GM18861 (cell line): Measurements from ENCODE around the gene TOMM20.

Experiments used
- ATAC-seq: cut with Tn5 transposase; IDR thresholded peaks from one replicate; pipeline ENCODE4 v1.9.1; 2021; ENCODE audit not compliant: unreplicated experiment

Gene TOMM20

GRCh38 chr1:235136111-235136510, 7.5 kb upstream of the TOMM20 start:
- no peak for ATAC-seq

DNA sequence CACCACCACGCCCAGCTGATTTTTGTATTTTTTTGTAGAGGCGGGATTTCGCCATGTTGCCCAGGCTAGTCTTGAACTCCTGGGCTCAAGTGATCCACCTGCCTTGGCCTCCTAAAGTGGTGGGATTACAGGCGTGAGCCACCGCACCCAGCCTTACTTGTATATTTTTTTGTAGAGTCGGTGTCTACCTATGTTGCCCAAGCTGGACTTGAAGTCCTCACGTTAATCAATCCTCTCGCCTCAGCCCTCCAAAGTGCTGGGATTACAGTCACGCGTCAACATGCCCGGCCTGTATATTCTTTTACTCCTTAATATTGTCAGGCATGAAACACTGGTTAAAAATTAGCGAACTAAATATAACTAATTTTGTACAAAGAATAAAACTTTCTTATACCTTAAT, 5.5 kb upstream of the TOMM20 start:
- ATAC-seq = no peak

GRCh38 chr1:235133086-235133485, 4.4 kb upstream of the TOMM20 start:
- ATAC-seq = no peak

- ATAC-seq = no peak
These were observed 3.3 kb upstream of the TOMM20 start for GRCh38 chr1:235131961-235132360.

DNA sequence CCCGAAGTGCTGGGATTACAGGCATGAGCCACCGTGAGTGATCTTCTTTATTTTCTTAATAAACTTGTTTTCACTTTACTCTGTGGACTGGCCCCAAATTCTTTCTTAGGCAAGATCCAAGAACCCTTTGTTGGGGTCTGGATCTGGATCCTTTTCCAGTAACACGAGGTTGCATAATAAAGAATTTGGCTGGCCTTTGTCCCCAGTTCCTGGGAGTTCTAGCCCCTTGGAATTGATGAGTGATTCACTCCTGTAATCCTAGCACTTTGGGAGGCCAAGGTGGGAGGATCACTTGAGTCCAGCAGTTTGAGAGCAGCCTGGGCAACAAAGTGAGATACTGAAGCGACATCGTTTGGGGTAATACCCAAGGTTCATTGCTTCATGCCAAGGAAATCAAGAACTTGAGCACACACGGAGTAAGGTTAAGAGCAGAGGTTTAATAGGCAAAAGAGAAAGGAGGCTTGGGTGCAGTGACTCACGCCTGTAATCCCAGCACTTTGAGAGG, 2.2 kb upstream of the TOMM20 start:
- ATAC-seq = no peak

DNA sequence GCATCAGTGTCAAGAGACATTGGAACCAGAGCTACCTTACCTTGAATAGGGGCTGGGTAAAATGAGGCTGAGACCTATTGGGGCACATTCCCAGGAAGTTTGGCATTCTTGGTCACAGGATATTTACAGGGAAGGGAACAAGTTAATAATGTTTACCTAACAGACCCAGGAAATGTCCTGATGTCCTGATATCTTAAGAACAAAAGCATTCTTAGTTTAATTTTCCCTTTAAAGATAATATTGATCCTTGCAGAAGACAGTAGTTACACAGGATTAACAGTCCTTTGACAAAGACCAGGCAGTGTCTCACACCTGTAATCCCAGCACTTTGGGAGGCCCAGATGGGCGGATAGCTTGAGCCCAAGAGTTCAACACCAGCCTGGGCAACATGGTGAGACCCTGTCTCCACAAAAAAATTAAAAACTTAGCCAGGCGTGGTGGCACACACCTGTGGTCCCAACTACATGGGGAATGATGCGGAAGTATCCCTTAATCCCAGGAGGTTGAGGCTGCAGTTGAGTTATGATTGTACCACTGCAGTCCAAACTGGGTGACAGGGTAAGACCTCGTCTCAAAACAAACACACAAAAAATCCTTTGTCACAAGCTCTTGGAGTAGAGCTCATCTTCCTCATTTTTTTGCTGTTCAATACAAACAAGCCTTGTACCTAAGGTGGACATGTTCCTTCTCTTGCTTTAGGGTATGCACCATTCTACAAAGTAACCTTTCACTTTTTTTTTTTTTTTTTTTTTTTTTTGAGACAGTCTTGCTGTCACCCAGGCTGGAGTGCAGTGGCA, 1.3 kb upstream of the TOMM20 start:
- ATAC-seq = no peak

DNA sequence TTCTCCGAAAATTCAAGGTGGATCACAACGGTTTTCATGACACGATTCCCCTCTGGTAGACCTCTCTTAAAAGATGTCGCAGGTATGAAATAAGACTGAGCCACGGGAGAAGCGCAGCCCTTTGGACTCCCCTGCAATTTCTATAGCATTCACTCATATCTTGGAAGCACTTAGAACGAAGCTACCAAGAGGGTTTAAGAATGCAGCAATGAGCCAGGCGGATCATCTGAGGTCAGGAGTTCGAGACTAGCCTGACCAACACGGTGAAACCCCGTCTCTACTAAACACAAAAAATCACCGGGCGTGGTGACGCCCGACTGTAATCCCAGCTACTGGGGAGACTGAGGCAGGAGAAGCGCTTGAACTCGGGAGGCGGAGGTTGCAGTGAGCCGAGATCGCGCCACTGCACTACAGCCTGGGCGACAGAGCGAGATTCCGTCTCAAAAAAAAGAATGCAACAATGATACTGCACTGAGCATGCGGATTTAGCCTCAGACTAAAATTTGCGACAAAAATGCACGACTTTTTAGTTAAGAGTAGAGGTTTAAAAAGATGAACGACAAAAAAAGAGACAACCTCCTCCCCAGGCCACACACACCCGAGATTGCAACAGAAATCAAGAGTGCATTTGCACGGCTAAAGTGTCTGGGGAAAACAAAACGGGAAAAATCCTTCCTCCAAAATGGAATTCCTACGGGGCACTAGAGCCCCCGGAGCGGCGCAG, 743 bp downstream of the TOMM20 start:
- no peak for ATAC-seq

- ATAC-seq = no peak
These were observed 1.4 kb downstream of the TOMM20 start for GRCh38 chr1:235127203-235127602.

DNA sequence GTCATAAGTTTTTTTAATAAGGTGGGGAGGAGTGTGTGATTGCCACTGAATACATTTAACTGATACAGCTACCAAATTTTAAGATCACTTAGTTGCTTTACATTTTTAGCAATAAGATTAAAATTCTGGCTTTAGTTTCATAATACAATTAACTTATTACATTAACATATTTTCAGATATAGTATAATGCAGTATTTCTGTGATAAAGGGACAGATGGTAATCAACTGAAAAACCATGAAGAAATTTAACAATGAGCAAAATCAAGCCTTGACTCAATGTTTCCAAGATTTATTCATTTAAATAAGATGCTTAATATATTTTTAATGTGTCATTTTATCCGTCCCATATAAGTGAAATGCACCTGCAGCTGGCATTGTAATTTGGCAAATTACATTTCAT, 4.0 kb downstream of the TOMM20 start:
- no peak for ATAC-seq

DNA sequence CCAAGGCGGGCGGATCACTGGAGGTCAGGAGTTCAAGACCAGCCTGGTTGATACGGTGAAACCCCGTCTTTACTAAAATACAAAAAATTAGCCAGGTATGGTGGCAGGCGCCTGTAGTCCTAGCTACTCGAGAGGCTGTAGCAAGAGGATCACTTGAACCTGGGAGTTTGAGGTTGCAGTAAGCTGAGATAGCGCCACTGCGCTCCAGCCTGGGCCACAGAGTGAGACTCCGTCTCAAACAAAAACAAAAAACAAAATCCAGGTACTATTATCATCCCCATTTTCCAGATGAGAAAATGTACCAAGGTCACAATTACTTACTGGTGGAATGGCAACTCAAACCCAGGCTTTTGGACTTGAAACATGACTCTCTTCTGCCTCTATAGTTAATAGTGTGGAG, 4.5 kb downstream of the TOMM20 start:
- ATAC-seq = no peak

- ATAC-seq = no peak
These were observed 6.3 kb downstream of the TOMM20 start for GRCh38 chr1:235122348-235122747.

DNA sequence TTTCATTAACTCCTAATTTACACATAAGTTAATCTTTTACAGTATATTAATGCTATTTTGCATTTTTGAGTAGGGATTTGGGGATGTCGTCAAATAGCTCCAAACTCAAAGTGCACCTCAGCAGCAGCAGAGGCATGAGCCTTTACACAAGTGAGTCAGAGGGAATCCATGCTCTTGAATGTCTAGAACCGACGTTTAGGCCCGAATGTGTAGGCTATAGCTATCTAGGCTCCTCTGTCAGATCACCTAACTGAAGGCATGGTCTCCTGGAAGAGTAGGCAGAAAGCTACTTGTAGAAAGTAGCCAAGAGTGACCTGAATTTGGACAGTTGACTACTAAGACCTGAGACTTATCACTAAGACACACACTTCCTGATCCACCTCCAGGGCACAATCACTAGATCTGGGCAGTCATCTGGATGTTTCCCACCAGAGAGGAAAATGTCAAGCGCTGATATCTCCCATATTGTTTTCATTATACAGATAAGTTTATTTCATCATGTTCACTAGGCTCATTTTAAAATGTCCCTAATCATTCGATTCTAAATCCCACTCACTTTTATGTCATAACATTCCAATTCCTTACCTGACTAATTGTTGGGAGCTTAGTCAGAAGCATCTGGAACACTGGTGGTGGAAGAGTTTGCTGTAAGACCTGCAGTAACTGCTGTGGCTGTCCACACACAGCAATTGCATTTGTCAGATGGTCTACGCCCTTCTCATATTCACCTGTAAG, 15.3 kb downstream of the TOMM20 start:
- ATAC-seq = no peak

GRCh38 chr1:235112297-235113182, 16.1 kb downstream of the TOMM20 start:
- no peak for ATAC-seq

DNA sequence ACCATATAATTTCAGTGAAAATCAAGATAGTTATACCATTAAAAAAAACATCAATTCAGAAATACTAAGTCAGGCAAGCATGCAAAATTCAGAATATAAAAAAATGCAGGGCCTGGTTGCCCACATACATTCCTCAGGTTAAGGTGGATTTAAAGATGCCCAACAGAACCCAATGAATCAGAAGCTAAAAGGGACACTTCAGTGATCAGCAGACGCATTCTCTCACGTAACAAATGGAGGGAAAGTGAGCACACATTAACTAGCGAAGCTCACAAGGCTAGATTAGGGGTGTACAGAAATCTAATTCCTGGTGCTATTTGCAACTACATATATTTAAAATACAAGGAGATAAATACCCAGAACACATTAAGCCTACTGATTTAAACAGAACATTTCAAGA, 17.5 kb downstream of the TOMM20 start:
- ATAC-seq = no peak

DNA sequence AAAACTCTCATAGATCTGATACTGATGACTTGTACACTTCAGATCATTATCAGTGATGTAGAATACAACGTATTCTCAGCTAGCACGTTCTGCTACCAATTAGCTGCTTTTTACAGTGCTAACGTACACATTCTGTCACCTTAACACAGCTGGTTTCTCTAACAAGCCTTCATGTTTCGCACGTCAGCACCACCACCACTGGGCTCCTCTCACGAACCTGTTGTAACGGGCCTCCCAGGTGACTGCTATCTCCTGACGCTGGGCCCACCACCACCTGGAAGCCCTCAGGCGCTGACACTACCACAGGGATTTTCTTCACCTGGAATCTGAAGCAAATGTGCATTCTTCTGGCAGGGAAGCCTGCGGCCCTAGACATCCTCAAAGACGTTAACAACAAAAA, 19.8 kb downstream of the TOMM20 start:
- no peak for ATAC-seq

- no peak for ATAC-seq
These were observed 20.4 kb downstream of the TOMM20 start for GRCh38 chr1:235108185-235108593.

DNA sequence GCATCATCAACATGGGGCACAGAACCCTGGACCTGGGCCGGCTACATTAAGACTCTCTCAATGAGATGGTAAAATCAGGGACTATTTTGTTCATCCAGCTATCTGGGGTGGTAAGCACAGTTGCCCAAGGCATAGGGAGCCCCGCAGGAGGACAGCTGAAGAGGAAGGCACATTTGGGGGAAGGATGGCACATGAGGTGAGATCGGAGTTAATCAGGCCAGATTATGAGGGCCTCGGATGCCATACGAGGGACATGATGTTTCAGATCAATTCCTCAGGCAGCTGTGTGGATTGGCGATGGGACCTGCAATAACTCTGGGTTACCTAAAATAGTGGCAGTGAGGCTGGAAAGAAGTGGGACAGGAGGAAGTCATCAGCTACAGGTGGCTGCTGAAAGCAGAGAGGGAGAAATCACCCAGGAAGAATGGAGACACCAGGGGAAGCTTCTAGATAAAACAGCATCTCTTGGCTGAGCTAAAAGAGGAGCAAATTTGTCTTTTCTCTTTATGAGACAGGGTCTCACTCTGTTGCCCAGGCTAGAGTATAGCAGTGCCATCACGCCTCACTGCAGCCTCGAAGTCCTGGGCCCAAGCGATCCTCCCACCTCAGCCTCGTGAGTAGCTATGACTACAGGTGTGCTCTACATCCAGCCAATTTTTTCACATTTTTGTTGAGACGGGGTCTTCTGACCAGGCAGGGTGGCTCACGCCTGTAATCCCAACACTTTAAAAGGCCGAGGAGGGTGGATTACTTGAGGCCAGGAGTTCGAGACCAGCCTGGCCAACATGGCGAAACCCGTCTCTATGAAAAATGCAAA, 21.1 kb downstream of the TOMM20 start:
- no peak for ATAC-seq

- ATAC-seq = no peak
These were observed 22.2 kb downstream of the TOMM20 start for GRCh38 chr1:235106457-235106856.

DNA sequence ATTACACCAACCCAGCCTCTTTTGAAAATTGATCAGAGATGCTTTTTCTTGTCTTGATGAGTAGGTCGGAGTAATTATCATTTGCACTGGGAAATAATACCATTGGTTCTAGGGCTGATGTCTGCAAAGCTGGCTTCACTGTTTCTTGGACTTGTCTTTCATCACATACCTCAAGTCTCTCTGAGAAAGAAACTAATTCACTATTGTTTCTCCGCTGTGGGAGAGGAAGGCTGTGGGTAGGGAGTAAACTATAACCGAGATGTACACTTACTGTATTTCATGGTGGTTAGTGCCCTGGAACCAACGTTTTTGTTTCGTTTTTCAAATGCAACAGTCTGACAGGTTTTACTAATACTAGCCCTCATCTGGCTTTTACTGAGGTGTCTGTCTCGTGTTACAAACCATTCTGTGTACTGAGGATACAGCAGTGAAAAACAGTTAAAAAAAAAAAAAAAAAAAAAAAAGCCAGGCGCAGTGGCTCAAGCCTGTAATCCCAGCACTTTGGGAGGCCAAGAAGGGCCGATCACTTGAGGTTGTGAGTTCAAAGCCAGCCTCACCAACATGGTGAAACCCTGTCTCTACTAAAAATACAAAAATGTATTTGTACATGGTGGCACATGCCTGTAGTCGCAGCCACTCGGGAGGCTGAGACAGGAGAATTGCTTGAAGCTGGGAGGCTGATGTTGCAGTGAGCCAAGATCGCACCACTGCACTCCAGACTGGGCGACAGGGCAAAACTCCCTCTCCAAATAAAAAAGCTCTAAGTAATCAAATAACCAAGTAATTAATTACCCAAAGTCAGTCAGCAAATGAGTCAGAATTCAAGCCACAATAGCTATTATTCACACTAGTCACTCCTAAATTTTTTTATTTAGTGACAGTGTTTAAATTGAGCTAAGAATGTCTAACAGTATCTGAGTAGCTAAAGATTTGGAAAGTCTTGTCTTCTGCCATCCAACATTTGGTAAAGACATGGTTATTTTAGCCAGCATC, 23.3 kb downstream of the TOMM20 start:
- peak; percentile 81 for ATAC-seq
